Tibial artery (tissue), 4 donors: ENCODE measurements around the gene ZNF407.

ENCODE experiments used
- DNase-seq, 2 donors: peaks; one replicate each; pipeline ENCODE4 v3.0.0-alpha.2; 2019
- H3K27ac ChIP-seq, 2 donors: fragments of 200-600 bp; sonication (generic) in 1 of 2; 1 replicate in 1 of 2; 2 replicates in 1 of 2; pipeline ENCODE4 v1.5.1; 2018 to 2019; ENCODE audit warnings: mild to moderate bottlenecking in 1 of 2
- H3K27me3 ChIP-seq, 2 donors: fragments of 200-600 bp; sonication (generic) in 1 of 2; one replicate each; pipeline versions ENCODE4 v1.5.1 to v1.6.0; 2016 to 2019
- H3K36me3 ChIP-seq, 3 donors: fragments of 200-600 bp; sonication (generic) in 2 of 3; one replicate each; pipeline ENCODE4 v1.5.1; 2016 to 2019; ENCODE audit warnings: mild to moderate bottlenecking in 2 of 3
- H3K4me1 ChIP-seq, 4 donors: fragments of 200-600 bp; sonication (generic) in 2 of 4; 1 replicate in 3 of 4; 2 replicates in 1 of 4; pipeline ENCODE4 v1.5.1; 2016 to 2019
- H3K4me3 ChIP-seq, 2 donors: fragments of 200-600 bp; sonication (generic) in 1 of 2; 1 replicate in 1 of 2; 2 replicates in 1 of 2; pipeline ENCODE4 v1.5.1; 2018 to 2019; ENCODE audit warnings: mild to moderate bottlenecking in 2 of 2
- H3K9me3 ChIP-seq, 3 donors: fragments of 200-600 bp; sonication (generic) in 1 of 3; one replicate each; pipeline ENCODE4 v1.5.1; 2016 to 2019
- intact Hi-C: fragments of 100-400 bp; cut with DNase I; formaldehyde crosslinking; loops from one replicate; pipeline ENCODE4 v1.15.0; 2023; ENCODE audit warnings: low total_unique reads
- TF ChIP-seq, protein P1 (sequence below), 2 experiments: fragments of 200-600 bp in 1 of 2; fragments of 450-650 bp in 1 of 2; IDR thresholded peaks; one replicate each; pipeline ENCODE4 v1.5.1; 2017 to 2019; ENCODE audit warnings: antibody characterized with exemption in 2 of 2, mild to moderate bottlenecking in 1 of 2, moderate library complexity in 1 of 2

Gene ZNF407

DNA sequence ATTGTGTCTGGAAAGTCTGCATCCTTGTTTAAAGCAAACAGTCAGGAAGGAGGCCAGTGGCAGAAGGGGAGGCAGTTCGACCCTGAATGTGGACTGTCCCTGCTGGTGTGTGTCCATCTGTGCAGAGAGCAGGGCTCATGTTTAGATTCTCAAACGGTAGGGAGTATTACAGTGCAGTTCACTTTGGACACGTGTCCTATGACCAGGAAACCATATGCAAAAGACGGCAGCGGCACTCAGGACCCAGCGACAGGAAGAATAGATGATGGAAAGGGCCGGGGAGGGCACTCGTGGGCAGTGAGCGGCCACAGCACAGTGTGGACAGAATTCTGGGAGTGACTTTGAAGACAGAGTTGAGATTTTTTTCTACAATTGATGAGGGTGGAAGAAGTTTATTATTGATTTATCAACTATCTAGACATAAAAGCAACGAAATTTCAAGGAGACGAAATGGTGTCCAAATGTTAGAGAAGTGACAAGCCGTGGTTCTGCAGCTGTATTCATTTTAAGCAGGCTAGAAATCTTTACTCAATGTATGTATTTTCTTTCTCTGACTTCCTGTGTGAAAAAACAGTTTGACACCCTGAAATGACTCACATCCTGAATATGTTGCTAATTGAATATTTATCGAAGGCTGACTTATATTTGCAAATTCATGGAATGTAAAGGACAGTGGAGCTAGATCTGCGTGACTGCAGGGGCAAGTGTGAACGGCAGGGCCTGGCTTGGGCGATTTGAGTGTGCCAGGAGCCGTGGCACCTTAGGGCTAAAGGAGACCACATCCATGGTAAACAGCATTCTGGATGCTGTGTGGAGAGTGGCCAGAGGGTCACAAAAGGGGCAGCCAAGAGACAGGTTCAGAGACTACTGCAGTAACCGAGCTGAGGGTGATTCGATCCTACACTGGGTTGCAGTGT lies 397.1 kb downstream of the ZNF407 start:
- intact Hi-C loops: no loop called here
- Histone ChIP-seq H3K9me3 (no peaks in the 10 kb centered on the region), H3K4me3 (no peak overlapping the region), H3K27ac (no peak overlapping the region), H3K27me3 (no peaks in the 10 kb centered on the region), H3K36me3 (no peaks in the 10 kb centered on the region), H3K4me1 (no peaks in the 10 kb centered on the region)
- peak in 1 of 2 donors; percentile 36 for DNase-seq
- TF ChIP-seq, protein P1, sequence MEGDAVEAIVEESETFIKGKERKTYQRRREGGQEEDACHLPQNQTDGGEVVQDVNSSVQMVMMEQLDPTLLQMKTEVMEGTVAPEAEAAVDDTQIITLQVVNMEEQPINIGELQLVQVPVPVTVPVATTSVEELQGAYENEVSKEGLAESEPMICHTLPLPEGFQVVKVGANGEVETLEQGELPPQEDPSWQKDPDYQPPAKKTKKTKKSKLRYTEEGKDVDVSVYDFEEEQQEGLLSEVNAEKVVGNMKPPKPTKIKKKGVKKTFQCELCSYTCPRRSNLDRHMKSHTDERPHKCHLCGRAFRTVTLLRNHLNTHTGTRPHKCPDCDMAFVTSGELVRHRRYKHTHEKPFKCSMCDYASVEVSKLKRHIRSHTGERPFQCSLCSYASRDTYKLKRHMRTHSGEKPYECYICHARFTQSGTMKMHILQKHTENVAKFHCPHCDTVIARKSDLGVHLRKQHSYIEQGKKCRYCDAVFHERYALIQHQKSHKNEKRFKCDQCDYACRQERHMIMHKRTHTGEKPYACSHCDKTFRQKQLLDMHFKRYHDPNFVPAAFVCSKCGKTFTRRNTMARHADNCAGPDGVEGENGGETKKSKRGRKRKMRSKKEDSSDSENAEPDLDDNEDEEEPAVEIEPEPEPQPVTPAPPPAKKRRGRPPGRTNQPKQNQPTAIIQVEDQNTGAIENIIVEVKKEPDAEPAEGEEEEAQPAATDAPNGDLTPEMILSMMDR (IDR thresholded peaks at IDR 0.05): no peak

DNA sequence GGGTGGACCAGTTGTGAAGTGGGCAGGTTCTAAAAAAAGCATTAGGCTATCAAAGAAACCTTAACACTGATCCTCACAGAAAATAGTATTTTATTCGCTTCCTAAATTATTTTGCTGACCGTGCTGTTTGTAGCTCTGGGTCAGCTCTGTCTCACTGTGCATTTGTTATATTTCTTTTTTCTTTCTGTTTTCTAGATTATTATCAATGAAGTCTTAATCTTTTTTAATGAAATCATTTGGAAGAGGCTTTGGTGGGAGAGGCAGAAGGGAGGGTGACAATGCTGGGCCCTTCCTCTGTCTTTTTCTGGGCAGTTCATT lies 397.7 kb downstream of the ZNF407 start:
- intact Hi-C loops: no loop called here
- Histone ChIP-seq H3K27me3 (no peaks in the 10 kb centered on the region), H3K4me1 (no peaks in the 10 kb centered on the region), H3K36me3 (no peaks in the 10 kb centered on the region), H3K27ac (no peak overlapping the region), H3K4me3 (no peak overlapping the region), H3K9me3 (no peaks in the 10 kb centered on the region)
- TF ChIP-seq, protein P1 (IDR thresholded peaks at IDR 0.05): no peak
- no peak for DNase-seq

DNA sequence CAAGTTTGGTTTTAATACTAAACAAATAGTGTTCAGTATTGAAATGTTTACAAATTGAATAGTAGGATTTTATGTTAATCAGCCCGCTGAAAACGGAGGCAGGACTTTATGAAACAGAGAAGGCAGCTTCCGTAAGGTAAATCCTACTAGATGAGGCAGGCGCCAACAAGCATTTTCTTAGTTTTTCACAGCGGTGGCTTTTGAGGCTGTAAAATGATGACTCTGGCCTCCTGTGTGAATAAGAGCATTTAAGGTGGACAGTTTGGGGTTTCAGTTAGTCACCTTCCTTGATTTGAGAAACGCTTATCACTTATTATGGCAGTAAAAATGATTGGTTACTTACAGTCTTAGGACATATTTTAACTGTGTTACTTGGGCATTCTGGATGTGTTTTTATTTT lies 398.4 kb downstream of the ZNF407 start:
- Histone ChIP-seq H3K4me3 (no peak overlapping the region), H3K4me1 (no peaks in the 10 kb centered on the region), H3K36me3 (no peaks in the 10 kb centered on the region), H3K9me3 (no peaks in the 10 kb centered on the region), H3K27me3 (no peaks in the 10 kb centered on the region), H3K27ac (no peak overlapping the region)
- intact Hi-C loops: no loop called here
- no peak for DNase-seq
- TF ChIP-seq, protein P1 (IDR thresholded peaks at IDR 0.05): no peak

DNA sequence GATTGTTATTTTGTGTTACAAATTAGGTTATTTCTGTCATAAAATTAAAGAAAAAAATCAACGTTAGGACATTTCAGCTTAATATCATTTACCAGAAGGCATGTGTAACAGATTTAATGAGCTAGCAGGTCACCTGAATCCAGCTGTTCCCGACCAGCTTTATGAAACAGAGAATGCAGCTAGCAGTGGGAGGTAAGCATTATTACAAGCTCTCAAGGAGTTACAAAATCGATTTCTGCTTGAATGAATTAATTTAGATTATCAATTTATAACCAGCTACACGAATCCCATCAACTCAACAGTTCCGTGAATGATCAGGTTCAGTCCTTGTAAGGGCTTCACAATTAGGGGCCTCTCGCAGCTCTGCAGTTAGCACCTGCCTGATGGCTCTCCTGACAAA lies 399.3 kb downstream of the ZNF407 start:
- TF ChIP-seq, protein P1 (IDR thresholded peaks at IDR 0.05): no peak
- no peaks in the 10 kb centered on the region for H3K27me3 ChIP-seq
- intact Hi-C loops: no loop called here

DNA sequence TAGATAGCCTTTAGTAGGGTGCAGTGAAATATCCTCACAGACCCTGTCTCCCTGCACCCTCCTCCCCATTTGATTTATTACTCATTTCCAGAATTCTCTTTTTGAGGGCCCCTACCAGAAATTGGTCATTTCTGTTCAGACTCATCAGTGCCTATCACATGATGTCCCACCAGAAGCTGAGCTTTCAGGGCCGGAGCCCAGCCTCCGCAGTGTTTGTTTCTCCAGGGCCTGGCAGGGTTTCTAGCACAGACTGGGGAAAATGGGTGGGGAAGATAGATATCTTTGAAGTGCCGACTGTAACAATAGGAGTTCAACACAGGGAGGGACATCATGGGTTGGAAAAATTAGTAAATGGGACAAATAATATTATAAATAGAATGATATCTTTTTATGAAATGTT lies 403.2 kb downstream of the ZNF407 start:
- Histone ChIP-seq H3K27me3 (no peaks in the 10 kb centered on the region), H3K36me3 (no peaks in the 10 kb centered on the region), H3K9me3 (no peaks in the 10 kb centered on the region), H3K4me3 (no peak overlapping the region), H3K27ac (no peak overlapping the region), H3K4me1 (peaks cover 0 to 23% (median 8%) of the 10 kb centered on the region in 4 donors)
- no peak for DNase-seq
- TF ChIP-seq, protein P1 (IDR thresholded peaks at IDR 0.05): no peak
- intact Hi-C loops: no loop called here

More for the DNA sequence above, 399.3 kb downstream of the ZNF407 start:
- Histone ChIP-seq H3K36me3 (no peaks in the 10 kb centered on the region), H3K4me1 (no peaks in the 10 kb centered on the region), H3K27ac (no peak overlapping the region), H3K4me3 (no peak overlapping the region), H3K9me3 (no peaks in the 10 kb centered on the region)
- no peak for DNase-seq
